Ovary (tissue), 9 donors: ENCODE measurements around the gene MYEF2. TPM values are rescaled to one million over a fixed set of nuclear protein-coding genes. Genes with fewer than 3 reads are reported as not detected.

ENCODE experiments used
- DNase-seq, 5 donors: peaks; one replicate each; pipeline ENCODE4 v3.0.0-alpha.2; 2019 to 2020
- H3K27ac ChIP-seq, 2 donors: fragments of 200-600 bp; one replicate each; pipeline versions ENCODE4 v1.5.1 to v1.8.0; 2019 to 2022
- H3K27me3 ChIP-seq: fragments of 200-600 bp; one replicate; pipeline ENCODE4 v1.8.0; 2022
- H3K36me3 ChIP-seq: fragments of 200-600 bp; sonication (generic); one replicate; pipeline ENCODE4 v1.5.1; 2019
- H3K4me1 ChIP-seq: one replicate; pipeline ENCODE4 v1.8.1; 2013; ENCODE audit warnings: mild to moderate bottlenecking, moderate library complexity; ENCODE audit not compliant: insufficient read depth
- H3K4me3 ChIP-seq: fragments of 200-600 bp; sonication (generic); one replicate; pipeline ENCODE4 v1.5.1; 2017
- H3K9me3 ChIP-seq, 2 donors: fragments of 200-600 bp in 1 of 2; sonication (generic) in 1 of 2; one replicate each; pipeline versions ENCODE4 v1.5.1 to v1.8.1; 2013 to 2019; ENCODE audit warnings: mild to moderate bottlenecking in 1 of 2, moderate library complexity in 1 of 2
- EP300 ChIP-seq: sonication (generic); formaldehyde crosslinking; IDR thresholded peaks from one replicate; pipeline ENCODE4 v1.6.1; 2017; ENCODE audit warnings: antibody characterized with exemption
- POLR2A ChIP-seq: fragments of 450-650 bp; IDR thresholded peaks from one replicate; pipeline ENCODE4 v1.6.1; 2017; ENCODE audit warnings: antibody characterized with exemption, mild to moderate bottlenecking, moderate library complexity
- WGBS, 3 donors: extraction: QIAGEN DNeasy Blood & Tissue Kit in 1 of 3; methylation state at CpG; one replicate each; pipeline versions ENCODE4 v1.1.5 to v1.1.7; 2013 to 2017; 5-methylcytosine and 5-hydroxymethylcytosine counted together
- intact Hi-C, 4 donors: fragments of 100-400 bp; cut with DNase I; formaldehyde crosslinking; loops; one replicate each; pipeline versions ENCODE4 v1.11.0 to v1.15.1; 2022 to 2023
- polyA plus RNA-seq, 2 donors: library from polyadenylated mRNA; stranded (reverse); fragments of 200-250 nt in 1 of 2; fragments of 350-450 nt in 1 of 2; fragmentation: Illumina TruSeq in 1 of 2; extraction: RNeasy Lipid Tissue Mini Kit (QIAGEN cat#74804) in 1 of 2; gene quantifications; one replicate each; pipeline ENCODE4 v1.2.3, GENCODE V29; 2013 to 2014
- total RNA-seq, 7 donors: library from RNA; depleted of rRNA in 2 of 7; stranded (reverse); fragments of >200 nt in 2 of 7; fragmentation: NEBNext Ultra II Directional in 3 of 7; extraction: Animal tissue kit (Norgen Biotek cat#: 25700) in 3 of 7; gene quantifications; one replicate each; pipeline versions ENCODE4 v1.1.0 to v1.2.4, GENCODE V29; 2016 to 2023
- TF ChIP-seq, protein P1 (sequence below), 3 donors: fragments of 450-650 bp in 2 of 3; fragments of 200-600 bp in 1 of 3; IDR thresholded peaks; one replicate each; pipeline versions ENCODE4 v1.5.1 to v1.8.0; 2016 to 2022; ENCODE audit warnings: antibody characterized with exemption in 3 of 3, mild to moderate bottlenecking in 1 of 3
- donor health status: DM: no; HTN: no; CAD: no; lungs with moderate emphysema.
- donor health status: DM: no; HTN: no; CAD: no.
- donor health status: Bipolar disorder and iron deficiency.
- donor health status: DM: yes; HTN: yes; CAD: no.
- donor health status: DM: no; HTN: no; CAD: no.
- donor health status: DM: yes; HTN: yes; CAD: no.

MYEF2 gene
- total and polyA plus RNA-seq, 9 donors: 1.4 to 38.9 (median 5.3) TPM

DNA sequence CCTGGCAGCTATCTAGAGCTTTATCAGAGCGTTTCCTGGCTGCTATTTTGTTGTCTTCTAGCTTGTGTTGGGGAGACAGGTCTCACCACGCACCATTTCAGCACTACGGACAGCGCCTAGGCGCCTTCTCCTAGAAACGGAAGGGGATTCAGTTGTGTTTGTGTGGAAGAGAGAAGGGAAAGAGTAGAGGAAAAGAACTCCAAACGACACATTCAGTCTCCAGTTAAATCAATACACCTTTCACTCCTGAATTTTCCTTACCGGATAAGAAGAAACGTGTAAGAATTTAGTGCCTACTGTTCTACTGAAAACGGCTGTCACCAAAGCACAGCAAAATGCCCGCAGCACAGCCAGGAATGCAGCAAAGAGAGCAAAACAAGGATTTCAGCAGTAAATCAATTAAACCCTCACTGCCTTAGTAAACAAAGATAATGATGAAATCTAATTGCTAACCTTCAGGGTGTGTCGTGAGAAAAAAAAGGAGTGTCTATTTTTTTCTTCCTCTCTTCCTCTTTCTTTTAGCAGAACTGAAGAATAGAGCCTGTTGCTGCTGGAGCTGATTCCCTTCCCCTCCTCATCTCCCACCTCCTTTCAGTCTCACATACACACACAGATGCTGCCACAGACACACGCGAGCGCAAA lies 13.0 kb upstream of the MYEF2 start:
- no peak overlapping the region for H3K27ac ChIP-seq
- no peaks in the 10 kb centered on the region for H3K4me1 ChIP-seq
- no peak overlapping the region for H3K4me3 ChIP-seq
- H3K36me3 ChIP-seq: no peaks in the 10 kb centered on the region
- H3K27me3 ChIP-seq: no peaks in the 10 kb centered on the region
- TF ChIP-seq EP300 (no peak), POLR2A (no peak)
- TF ChIP-seq, protein P1, sequence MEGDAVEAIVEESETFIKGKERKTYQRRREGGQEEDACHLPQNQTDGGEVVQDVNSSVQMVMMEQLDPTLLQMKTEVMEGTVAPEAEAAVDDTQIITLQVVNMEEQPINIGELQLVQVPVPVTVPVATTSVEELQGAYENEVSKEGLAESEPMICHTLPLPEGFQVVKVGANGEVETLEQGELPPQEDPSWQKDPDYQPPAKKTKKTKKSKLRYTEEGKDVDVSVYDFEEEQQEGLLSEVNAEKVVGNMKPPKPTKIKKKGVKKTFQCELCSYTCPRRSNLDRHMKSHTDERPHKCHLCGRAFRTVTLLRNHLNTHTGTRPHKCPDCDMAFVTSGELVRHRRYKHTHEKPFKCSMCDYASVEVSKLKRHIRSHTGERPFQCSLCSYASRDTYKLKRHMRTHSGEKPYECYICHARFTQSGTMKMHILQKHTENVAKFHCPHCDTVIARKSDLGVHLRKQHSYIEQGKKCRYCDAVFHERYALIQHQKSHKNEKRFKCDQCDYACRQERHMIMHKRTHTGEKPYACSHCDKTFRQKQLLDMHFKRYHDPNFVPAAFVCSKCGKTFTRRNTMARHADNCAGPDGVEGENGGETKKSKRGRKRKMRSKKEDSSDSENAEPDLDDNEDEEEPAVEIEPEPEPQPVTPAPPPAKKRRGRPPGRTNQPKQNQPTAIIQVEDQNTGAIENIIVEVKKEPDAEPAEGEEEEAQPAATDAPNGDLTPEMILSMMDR (IDR thresholded peaks at IDR 0.05): no peak
- intact Hi-C loops: no loop called here
- no peaks in the 10 kb centered on the region for H3K9me3 ChIP-seq
- DNase-seq: peak; percentile 23 to 76 (median 66)
- 2 to 3% (median 2%) methylated on average over 15 of the region's 15 CpGs for WGBS, 3 donors

DNA sequence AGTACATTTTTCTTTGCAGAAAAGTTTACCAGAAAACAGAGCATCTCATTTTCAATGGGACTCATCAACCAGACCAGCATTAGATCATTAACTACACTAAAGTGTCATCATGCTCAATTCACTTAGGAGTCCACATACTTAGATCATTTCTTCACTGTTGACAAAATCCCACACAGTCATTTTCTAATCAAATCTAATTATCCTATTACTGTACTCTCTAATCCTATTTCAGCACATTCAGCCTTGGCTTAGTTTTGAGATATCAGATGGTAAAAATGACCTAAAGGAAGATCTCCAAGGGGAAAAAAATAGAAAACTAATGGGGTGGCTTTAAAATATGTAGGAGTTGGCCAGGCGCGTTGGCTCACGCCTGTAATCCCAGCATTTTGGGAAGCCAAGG lies 8.2 kb upstream of the MYEF2 start:
- H3K4me1 ChIP-seq: no peaks in the 10 kb centered on the region
- H3K36me3 ChIP-seq: no peaks in the 10 kb centered on the region
- WGBS, 3 donors: 87 to 94% (median 93%) methylated on average over 3 of the region's 3 CpGs
- no peak for DNase-seq
- no peaks in the 10 kb centered on the region for H3K9me3 ChIP-seq
- no peak overlapping the region for H3K27ac ChIP-seq
- intact Hi-C loops: no loop called here
- no peak overlapping the region for H3K4me3 ChIP-seq
- no peak for TF ChIP-seq EP300
- no peaks in the 10 kb centered on the region for H3K27me3 ChIP-seq

DNA sequence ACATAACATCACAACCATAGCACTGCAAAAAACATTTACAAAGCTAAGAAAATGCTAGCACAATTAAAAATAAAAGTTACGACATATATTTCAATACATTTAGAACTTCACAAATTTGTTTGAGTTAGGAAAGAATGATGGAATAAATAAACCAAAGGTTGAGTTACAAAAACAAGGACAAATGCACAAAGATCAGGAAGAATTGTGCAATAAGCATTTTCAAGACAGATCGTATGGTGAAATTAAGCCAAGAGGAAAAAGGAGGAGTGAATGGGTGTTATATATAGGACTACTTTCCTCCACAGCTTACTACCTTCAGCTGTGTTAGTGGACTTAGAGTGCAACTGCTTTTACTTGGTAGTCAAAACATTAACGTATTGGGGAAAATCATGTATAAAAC lies 7.4 kb upstream of the MYEF2 start:
- H3K4me3 ChIP-seq: no peak overlapping the region
- no peak for TF ChIP-seq EP300
- no peak for TF ChIP-seq POLR2A
- TF ChIP-seq, protein P1 (IDR thresholded peaks at IDR 0.05): no peak
- no peaks in the 10 kb centered on the region for H3K36me3 ChIP-seq
- intact Hi-C loops: no loop called here
- H3K9me3 ChIP-seq: no peaks in the 10 kb centered on the region
- no peaks in the 10 kb centered on the region for H3K4me1 ChIP-seq
- DNase-seq: no peak
- no peaks in the 10 kb centered on the region for H3K27me3 ChIP-seq
- 76 to 88% (median 80%) methylated on average over 3 of the region's 3 CpGs for WGBS, 3 donors
- no peak overlapping the region for H3K27ac ChIP-seq

DNA sequence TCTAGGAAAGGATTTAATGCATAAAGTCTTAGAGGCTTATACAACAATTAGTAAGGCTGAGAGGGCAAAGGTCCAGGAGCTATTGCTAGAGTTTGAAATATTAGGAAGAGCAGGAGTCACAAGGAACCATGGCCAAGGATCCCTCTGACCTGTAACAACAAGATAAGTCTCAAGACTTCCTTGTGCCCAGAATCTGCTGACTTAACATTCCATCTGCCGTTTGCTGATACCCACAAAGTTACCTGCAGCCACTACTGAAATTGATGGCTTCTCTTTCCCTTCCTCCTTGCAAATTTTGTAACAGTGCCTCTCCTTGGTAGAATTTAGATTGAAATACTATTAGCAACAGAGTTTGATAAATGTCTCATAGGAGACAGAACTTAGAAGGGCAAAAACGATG lies 4.7 kb upstream of the MYEF2 start:
- Histone ChIP-seq H3K4me3 (no peak overlapping the region), H3K36me3 (no peaks in the 10 kb centered on the region), H3K27ac (no peak overlapping the region), H3K9me3 (no peaks in the 10 kb centered on the region), H3K4me1 (peaks cover 3% of the 10 kb centered on the region), H3K27me3 (no peaks in the 10 kb centered on the region)
- TF ChIP-seq, protein P1 (IDR thresholded peaks at IDR 0.05): no peak
- TF ChIP-seq POLR2A (no peak), EP300 (no peak)
- DNase-seq: no peak
- 47 to 58% (median 51%) methylated on average over 2 of the region's 2 CpGs for WGBS, 3 donors
- intact Hi-C loops: no loop called here

DNA sequence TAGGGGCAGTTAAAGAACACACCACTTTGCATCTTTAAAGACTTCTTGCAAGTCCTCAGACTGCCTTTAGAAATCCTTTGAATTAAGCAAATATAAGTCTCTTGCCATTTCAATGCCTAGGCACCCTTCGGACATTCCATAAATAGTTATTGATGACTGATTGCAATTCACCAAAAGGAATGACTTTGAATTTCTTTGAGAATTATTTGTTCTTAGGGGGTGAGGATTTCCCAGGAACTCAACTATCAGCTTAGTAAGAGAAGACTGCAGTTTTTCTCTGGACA lies 495 bp upstream of the MYEF2 start:
- no peak for TF ChIP-seq EP300
- TF ChIP-seq POLR2A: no peak
- TF ChIP-seq, protein P1 (IDR thresholded peaks at IDR 0.05): no peak
- no peak for DNase-seq
- H3K9me3 ChIP-seq: no peaks in the 10 kb centered on the region
- peaks cover 3% of the 10 kb centered on the region for H3K4me1 ChIP-seq
- no peak overlapping the region for H3K4me3 ChIP-seq
- 63 to 76% (median 72%) methylated on average over 1 of the region's 1 CpG for WGBS, 3 donors
- H3K36me3 ChIP-seq: no peaks in the 10 kb centered on the region
- intact Hi-C loops: no loop called here
- H3K27ac ChIP-seq: no peak overlapping the region
- no peaks in the 10 kb centered on the region for H3K27me3 ChIP-seq
